WTC11 (cell line): ENCODE data around the gene STEAP1. TPM values are rescaled to one million over a fixed set of nuclear protein-coding genes. Genes with fewer than 3 reads are reported as not detected.

Experiments used
- ATAC-seq: fragments of 200-7000 bp; cut with Tn5 transposase; 2 replicates; pipeline ENCODE4 v1.10.0; 2021; ENCODE audit warnings: mild to moderate bottlenecking, moderate library complexity
- CTCF ChIA-PET: fragments of 300-600 bp; sonication (Branson Sonifier 250); formaldehyde crosslinking; loops from one replicate; lab custom pipeline; 2021; ENCODE audit warnings: antibody characterized with exemption; lab: Charles Lee
- POLR2A ChIA-PET: fragments of 350-600 bp; sonication (Branson Sonifier 250); formaldehyde crosslinking; loops from one replicate; lab custom pipeline; 2021; ENCODE audit warnings: antibody characterized with exemption; lab: Charles Lee
- DNase-seq: peaks from one replicate; pipeline ENCODE4 v3.0.0; 2021; ENCODE audit warnings: low spot score
- H3K27ac Mint-ChIP-seq: 2 replicates; pipeline ENCODE4 v1.8.0; 2021; ENCODE audit warnings: mixed read lengths
- H3K27me3 Mint-ChIP-seq: 2 replicates; pipeline ENCODE4 v1.8.0; 2021; ENCODE audit warnings: low read depth, mild to moderate bottlenecking, moderate library complexity, mixed read lengths
- H3K36me3 Mint-ChIP-seq: 2 replicates; pipeline ENCODE4 v1.8.0; 2021; ENCODE audit warnings: mixed read lengths
- H3K4me1 Mint-ChIP-seq: 2 replicates; pipeline ENCODE4 v1.8.0; 2022; ENCODE audit warnings: mixed read lengths
- H3K4me3 Mint-ChIP-seq: 2 replicates; pipeline ENCODE4 v1.8.0; 2021; ENCODE audit warnings: mild to moderate bottlenecking, moderate library complexity, mixed read lengths
- H3K9me3 Mint-ChIP-seq: 2 replicates; pipeline ENCODE4 v1.8.0; 2021; ENCODE audit warnings: mixed read lengths
- CBFB ChIP-seq: sonication (generic); formaldehyde crosslinking; IDR thresholded peaks from 2 replicates; pipeline ENCODE4 v1.8.1; 2022; ENCODE audit warnings: mild to moderate bottlenecking, low read depth, missing genetic modification reagents
- CREB1 ChIP-seq: sonication (generic); formaldehyde crosslinking; IDR thresholded peaks from 2 replicates; pipeline ENCODE4 v1.8.0; 2023; ENCODE audit warnings: mild to moderate bottlenecking, missing genetic modification reagents
- MXD4 ChIP-seq: fragments of 250-450 bp; sonication (Bioruptor Pico); IDR thresholded peaks from 2 replicates; pipeline ENCODE4 v1.8.0; 2021; ENCODE audit warnings: mild to moderate bottlenecking, moderate library complexity, borderline replicate concordance
- TEAD1 ChIP-seq: sonication (generic); formaldehyde crosslinking; IDR thresholded peaks from 2 replicates; pipeline ENCODE4 v1.8.0; 2022; ENCODE audit warnings: mild to moderate bottlenecking, missing genetic modification reagents
- ZNF512 ChIP-seq: sonication (generic); formaldehyde crosslinking; IDR thresholded peaks from 2 replicates; pipeline ENCODE4 v1.8.1; 2022; ENCODE audit warnings: missing genetic modification reagents, borderline replicate concordance
- total RNA-seq: library from RNA; stranded (reverse); gene quantifications from 3 replicates; pipeline ENCODE4 v1.2.3, GENCODE V29; 2021
- TF ChIP-seq, protein P1 (sequence below): sonication (generic); formaldehyde crosslinking; IDR thresholded peaks from 2 replicates; pipeline ENCODE4 v1.8.1; 2022; ENCODE audit warnings: mild to moderate bottlenecking, missing genetic modification reagents, moderate library complexity, borderline replicate concordance
- TF ChIP-seq, protein P2 (sequence below): sonication (generic); formaldehyde crosslinking; IDR thresholded peaks from 2 replicates; pipeline ENCODE4 v1.8.0; 2023; ENCODE audit warnings: missing genetic modification reagents, mild to moderate bottlenecking, borderline replicate concordance
- TF ChIP-seq, protein P3 (sequence below): fragments of 250-450 bp; sonication (Bioruptor Pico); IDR thresholded peaks from 2 replicates; pipeline ENCODE4 v1.9.0; 2021; ENCODE audit warnings: mild to moderate bottlenecking, borderline replicate concordance
- TF ChIP-seq, protein P4 (sequence below): sonication (generic); formaldehyde crosslinking; IDR thresholded peaks from 2 replicates; pipeline ENCODE4 v1.8.1; 2022; ENCODE audit warnings: mild to moderate bottlenecking, moderate library complexity, missing genetic modification reagents

STEAP1 gene
- total RNA-seq, 1 experiment from 2014 or later = 2.4 TPM

- Mint-ChIP-seq H3K27ac (no peak overlapping the region), H3K4me3 (no peak overlapping the region), H3K36me3 (peaks cover 26% of the 10 kb centered on the region)
- ATAC-seq = no peak
- DNase-seq = no peak
- no peak for TF ChIP-seq CREB1 (CRISPR knock-in tag)
- TF ChIP-seq, all 79 proteins: peak for 0
- peaks cover 4% of the 10 kb centered on the region; the same call in 1 of the 2 replicates for H3K27me3 Mint-ChIP-seq
- H3K4me1 Mint-ChIP-seq = no peaks in the 10 kb centered on the region
- ChIA-PET CTCF (interaction anchor here (0.8 kb wide), 1 partner anchor 418 kb away, joined by 3 read pairs; no protein-coding TSS in a partner anchor), POLR2A (no interaction called here)
- peaks cover 57% of the 10 kb centered on the region for H3K9me3 Mint-ChIP-seq
Observed at GRCh38 chr7:90192876-90193750, 38.8 kb downstream of the STEAP1 start.

- Mint-ChIP-seq H3K27me3 (peaks cover under 1% of the 10 kb centered on the region; the same call in 1 of the 2 replicates), H3K27ac (no peak overlapping the region), H3K36me3 (peaks cover 19% of the 10 kb centered on the region)
- POLR2A ChIA-PET = no interaction called here
- TF ChIP-seq, protein P1, sequence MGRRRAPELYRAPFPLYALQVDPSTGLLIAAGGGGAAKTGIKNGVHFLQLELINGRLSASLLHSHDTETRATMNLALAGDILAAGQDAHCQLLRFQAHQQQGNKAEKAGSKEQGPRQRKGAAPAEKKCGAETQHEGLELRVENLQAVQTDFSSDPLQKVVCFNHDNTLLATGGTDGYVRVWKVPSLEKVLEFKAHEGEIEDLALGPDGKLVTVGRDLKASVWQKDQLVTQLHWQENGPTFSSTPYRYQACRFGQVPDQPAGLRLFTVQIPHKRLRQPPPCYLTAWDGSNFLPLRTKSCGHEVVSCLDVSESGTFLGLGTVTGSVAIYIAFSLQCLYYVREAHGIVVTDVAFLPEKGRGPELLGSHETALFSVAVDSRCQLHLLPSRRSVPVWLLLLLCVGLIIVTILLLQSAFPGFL (CRISPR knock-in tag) = no peak
- no peak for TF ChIP-seq TEAD1 (CRISPR knock-in tag)
- no peak for TF ChIP-seq MXD4 (CRISPR knock-in tag)
- TF ChIP-seq, protein P2, sequence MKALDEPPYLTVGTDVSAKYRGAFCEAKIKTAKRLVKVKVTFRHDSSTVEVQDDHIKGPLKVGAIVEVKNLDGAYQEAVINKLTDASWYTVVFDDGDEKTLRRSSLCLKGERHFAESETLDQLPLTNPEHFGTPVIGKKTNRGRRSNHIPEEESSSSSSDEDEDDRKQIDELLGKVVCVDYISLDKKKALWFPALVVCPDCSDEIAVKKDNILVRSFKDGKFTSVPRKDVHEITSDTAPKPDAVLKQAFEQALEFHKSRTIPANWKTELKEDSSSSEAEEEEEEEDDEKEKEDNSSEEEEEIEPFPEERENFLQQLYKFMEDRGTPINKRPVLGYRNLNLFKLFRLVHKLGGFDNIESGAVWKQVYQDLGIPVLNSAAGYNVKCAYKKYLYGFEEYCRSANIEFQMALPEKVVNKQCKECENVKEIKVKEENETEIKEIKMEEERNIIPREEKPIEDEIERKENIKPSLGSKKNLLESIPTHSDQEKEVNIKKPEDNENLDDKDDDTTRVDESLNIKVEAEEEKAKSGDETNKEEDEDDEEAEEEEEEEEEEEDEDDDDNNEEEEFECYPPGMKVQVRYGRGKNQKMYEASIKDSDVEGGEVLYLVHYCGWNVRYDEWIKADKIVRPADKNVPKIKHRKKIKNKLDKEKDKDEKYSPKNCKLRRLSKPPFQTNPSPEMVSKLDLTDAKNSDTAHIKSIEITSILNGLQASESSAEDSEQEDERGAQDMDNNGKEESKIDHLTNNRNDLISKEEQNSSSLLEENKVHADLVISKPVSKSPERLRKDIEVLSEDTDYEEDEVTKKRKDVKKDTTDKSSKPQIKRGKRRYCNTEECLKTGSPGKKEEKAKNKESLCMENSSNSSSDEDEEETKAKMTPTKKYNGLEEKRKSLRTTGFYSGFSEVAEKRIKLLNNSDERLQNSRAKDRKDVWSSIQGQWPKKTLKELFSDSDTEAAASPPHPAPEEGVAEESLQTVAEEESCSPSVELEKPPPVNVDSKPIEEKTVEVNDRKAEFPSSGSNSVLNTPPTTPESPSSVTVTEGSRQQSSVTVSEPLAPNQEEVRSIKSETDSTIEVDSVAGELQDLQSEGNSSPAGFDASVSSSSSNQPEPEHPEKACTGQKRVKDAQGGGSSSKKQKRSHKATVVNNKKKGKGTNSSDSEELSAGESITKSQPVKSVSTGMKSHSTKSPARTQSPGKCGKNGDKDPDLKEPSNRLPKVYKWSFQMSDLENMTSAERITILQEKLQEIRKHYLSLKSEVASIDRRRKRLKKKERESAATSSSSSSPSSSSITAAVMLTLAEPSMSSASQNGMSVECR (CRISPR knock-in tag) = no peak
- TF ChIP-seq, protein P3, sequence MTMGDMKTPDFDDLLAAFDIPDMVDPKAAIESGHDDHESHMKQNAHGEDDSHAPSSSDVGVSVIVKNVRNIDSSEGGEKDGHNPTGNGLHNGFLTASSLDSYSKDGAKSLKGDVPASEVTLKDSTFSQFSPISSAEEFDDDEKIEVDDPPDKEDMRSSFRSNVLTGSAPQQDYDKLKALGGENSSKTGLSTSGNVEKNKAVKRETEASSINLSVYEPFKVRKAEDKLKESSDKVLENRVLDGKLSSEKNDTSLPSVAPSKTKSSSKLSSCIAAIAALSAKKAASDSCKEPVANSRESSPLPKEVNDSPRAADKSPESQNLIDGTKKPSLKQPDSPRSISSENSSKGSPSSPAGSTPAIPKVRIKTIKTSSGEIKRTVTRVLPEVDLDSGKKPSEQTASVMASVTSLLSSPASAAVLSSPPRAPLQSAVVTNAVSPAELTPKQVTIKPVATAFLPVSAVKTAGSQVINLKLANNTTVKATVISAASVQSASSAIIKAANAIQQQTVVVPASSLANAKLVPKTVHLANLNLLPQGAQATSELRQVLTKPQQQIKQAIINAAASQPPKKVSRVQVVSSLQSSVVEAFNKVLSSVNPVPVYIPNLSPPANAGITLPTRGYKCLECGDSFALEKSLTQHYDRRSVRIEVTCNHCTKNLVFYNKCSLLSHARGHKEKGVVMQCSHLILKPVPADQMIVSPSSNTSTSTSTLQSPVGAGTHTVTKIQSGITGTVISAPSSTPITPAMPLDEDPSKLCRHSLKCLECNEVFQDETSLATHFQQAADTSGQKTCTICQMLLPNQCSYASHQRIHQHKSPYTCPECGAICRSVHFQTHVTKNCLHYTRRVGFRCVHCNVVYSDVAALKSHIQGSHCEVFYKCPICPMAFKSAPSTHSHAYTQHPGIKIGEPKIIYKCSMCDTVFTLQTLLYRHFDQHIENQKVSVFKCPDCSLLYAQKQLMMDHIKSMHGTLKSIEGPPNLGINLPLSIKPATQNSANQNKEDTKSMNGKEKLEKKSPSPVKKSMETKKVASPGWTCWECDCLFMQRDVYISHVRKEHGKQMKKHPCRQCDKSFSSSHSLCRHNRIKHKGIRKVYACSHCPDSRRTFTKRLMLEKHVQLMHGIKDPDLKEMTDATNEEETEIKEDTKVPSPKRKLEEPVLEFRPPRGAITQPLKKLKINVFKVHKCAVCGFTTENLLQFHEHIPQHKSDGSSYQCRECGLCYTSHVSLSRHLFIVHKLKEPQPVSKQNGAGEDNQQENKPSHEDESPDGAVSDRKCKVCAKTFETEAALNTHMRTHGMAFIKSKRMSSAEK = no peak
- TF ChIP-seq, protein P4, sequence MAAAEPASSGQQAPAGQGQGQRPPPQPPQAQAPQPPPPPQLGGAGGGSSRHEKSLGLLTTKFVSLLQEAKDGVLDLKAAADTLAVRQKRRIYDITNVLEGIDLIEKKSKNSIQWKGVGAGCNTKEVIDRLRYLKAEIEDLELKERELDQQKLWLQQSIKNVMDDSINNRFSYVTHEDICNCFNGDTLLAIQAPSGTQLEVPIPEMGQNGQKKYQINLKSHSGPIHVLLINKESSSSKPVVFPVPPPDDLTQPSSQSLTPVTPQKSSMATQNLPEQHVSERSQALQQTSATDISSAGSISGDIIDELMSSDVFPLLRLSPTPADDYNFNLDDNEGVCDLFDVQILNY (CRISPR knock-in tag) = no peak
- TF ChIP-seq ZNF512 (CRISPR knock-in tag) = no peak
- TF ChIP-seq CBFB (CRISPR knock-in tag) = no peak
- TF ChIP-seq, all 79 proteins: peak for 0
- DNase-seq (no peak), ATAC-seq (no peak)
- Mint-ChIP-seq H3K4me1 (no peaks in the 10 kb centered on the region), H3K9me3 (peaks cover 41% of the 10 kb centered on the region), H3K4me3 (no peak overlapping the region)
- CTCF ChIA-PET = no interaction called here
Observed at GRCh38 chr7:90194911-90195809, 40.9 kb downstream of the STEAP1 start.
